ENCODE data around the gene ZSWIM1.

- TF ChIP-seq ETS1 (CRISPR knock-in tag; IDR thresholded peaks at IDR 0.05) (no peak), CBFB (CRISPR knock-in tag; IDR thresholded peaks at IDR 0.05) (no peak), MEF2D (CRISPR knock-in tag; IDR thresholded peaks at IDR 0.05) (no peak), RAD21 (CRISPR knock-in tag; IDR thresholded peaks at IDR 0.05) (no peak)
Observed at GRCh38 chr20:45913116-45913515, 32.1 kb downstream of the ZSWIM1 start.
